ENCODE results near the gene RUSC1.

DNA sequence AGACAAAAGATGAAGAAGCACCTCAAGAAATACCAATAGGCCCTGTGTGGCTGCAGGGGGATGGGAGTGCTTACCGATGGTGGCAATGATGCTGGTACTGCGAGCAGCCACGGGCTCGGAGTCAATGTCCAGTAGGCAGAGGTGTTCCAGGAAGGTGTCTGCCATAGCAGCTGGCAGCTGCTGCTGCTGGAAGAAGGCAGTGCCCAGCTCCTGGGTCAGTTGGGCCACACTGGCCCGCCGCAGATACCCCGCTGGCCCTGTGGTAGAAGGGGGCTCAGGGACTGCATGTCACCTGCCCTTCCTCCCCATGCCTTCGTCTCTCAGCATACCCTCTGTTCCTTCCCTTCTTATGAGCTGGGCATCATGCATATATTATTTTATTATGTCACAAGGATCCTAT is 20.7 kb upstream of the RUSC1 start:
- TF ChIP-seq POLR2AphosphoS5 (IDR thresholded peaks at IDR 0.05; ENCODE audit: low read depth, low read length) (no peak), RAD21 (IDR thresholded peaks at IDR 0.05; ENCODE audit: low read depth) (no peak), EGR1 (IDR thresholded peaks at IDR 0.05; ENCODE audit: low read depth) (no peak), FOSL1 (IDR thresholded peaks at IDR 0.05; ENCODE audit: low read depth) (no peak), EZH2phosphoT487 (IDR thresholded peaks at IDR 0.05; ENCODE audit: borderline replicate concordance) (no peak), EZH2 (IDR thresholded peaks at IDR 0.05) (no peak), SP1 (IDR thresholded peaks at IDR 0.05; ENCODE audit: low read depth) (no peak), POLR2A (IDR thresholded peaks at IDR 0.05; ENCODE audit: borderline replicate concordance, extremely low read depth, insufficient read depth, insufficient read length) (no peak)
- TF ChIP-seq, protein P1, sequence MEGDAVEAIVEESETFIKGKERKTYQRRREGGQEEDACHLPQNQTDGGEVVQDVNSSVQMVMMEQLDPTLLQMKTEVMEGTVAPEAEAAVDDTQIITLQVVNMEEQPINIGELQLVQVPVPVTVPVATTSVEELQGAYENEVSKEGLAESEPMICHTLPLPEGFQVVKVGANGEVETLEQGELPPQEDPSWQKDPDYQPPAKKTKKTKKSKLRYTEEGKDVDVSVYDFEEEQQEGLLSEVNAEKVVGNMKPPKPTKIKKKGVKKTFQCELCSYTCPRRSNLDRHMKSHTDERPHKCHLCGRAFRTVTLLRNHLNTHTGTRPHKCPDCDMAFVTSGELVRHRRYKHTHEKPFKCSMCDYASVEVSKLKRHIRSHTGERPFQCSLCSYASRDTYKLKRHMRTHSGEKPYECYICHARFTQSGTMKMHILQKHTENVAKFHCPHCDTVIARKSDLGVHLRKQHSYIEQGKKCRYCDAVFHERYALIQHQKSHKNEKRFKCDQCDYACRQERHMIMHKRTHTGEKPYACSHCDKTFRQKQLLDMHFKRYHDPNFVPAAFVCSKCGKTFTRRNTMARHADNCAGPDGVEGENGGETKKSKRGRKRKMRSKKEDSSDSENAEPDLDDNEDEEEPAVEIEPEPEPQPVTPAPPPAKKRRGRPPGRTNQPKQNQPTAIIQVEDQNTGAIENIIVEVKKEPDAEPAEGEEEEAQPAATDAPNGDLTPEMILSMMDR (IDR thresholded peaks at IDR 0.05 in 2 of 3, conservative IDR thresholded peaks at IDR 0.05 in 1 of 3; ENCODE audit: borderline replicate concordance in 1 of 3, insufficient read depth in 1 of 3, low read depth in 2 of 3, low read length in 2 of 3) = no peak
- TF ChIP-seq, protein P2, sequence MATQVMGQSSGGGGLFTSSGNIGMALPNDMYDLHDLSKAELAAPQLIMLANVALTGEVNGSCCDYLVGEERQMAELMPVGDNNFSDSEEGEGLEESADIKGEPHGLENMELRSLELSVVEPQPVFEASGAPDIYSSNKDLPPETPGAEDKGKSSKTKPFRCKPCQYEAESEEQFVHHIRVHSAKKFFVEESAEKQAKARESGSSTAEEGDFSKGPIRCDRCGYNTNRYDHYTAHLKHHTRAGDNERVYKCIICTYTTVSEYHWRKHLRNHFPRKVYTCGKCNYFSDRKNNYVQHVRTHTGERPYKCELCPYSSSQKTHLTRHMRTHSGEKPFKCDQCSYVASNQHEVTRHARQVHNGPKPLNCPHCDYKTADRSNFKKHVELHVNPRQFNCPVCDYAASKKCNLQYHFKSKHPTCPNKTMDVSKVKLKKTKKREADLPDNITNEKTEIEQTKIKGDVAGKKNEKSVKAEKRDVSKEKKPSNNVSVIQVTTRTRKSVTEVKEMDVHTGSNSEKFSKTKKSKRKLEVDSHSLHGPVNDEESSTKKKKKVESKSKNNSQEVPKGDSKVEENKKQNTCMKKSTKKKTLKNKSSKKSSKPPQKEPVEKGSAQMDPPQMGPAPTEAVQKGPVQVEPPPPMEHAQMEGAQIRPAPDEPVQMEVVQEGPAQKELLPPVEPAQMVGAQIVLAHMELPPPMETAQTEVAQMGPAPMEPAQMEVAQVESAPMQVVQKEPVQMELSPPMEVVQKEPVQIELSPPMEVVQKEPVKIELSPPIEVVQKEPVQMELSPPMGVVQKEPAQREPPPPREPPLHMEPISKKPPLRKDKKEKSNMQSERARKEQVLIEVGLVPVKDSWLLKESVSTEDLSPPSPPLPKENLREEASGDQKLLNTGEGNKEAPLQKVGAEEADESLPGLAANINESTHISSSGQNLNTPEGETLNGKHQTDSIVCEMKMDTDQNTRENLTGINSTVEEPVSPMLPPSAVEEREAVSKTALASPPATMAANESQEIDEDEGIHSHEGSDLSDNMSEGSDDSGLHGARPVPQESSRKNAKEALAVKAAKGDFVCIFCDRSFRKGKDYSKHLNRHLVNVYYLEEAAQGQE (IDR thresholded peaks at IDR 0.05; ENCODE audit: low read depth) = no peak

Data from HCT116 (cell line).